HL-60 (cell line): ENCODE results near the gene DOCK2.

Source experiments
- CTCF ChIP-seq: IDR thresholded peaks from one replicate; pipeline ENCODE4 v1.5.1; 2011; ENCODE audit warnings: low read length, control low read depth, inconsistent platforms; ENCODE audit not compliant: insufficient read depth
- GABPA ChIP-seq: IDR thresholded peaks from 2 replicates; pipeline ENCODE4 v1.6.1; 2012; ENCODE audit warnings: low read depth
- POLR2AphosphoS5 ChIP-seq: IDR thresholded peaks from 2 replicates; pipeline ENCODE4 v1.6.1; 2012; ENCODE audit warnings: low read depth
- REST ChIP-seq: IDR thresholded peaks from 2 replicates; pipeline ENCODE4 v1.6.1; 2012; ENCODE audit warnings: low read depth; ENCODE audit not compliant: insufficient replicate concordance
- SPI1 ChIP-seq: IDR thresholded peaks from 2 replicates; pipeline ENCODE4 v1.6.1; 2012; ENCODE audit warnings: low read depth, mild to moderate bottlenecking, borderline replicate concordance

GRCh38 chr5:170038241-170038640 is 401.2 kb downstream of the DOCK2 start:
- TF ChIP-seq CTCF, result no peak
- TF ChIP-seq POLR2AphosphoS5, result no peak
- no peak for TF ChIP-seq REST
- TF ChIP-seq GABPA, result no peak
- TF ChIP-seq SPI1, result no peak
